CD4-positive, alpha-beta T cell treated with Interleukin-6 for 4 hours (primary cell): ENCODE results near the gene TAGLN2.

ENCODE experiments used
- DNase-seq: peaks from one replicate; pipeline ENCODE4 v3.0.0-alpha.2; 2020; ENCODE audit warnings: mixed read lengths

TAGLN2 gene

DNA sequence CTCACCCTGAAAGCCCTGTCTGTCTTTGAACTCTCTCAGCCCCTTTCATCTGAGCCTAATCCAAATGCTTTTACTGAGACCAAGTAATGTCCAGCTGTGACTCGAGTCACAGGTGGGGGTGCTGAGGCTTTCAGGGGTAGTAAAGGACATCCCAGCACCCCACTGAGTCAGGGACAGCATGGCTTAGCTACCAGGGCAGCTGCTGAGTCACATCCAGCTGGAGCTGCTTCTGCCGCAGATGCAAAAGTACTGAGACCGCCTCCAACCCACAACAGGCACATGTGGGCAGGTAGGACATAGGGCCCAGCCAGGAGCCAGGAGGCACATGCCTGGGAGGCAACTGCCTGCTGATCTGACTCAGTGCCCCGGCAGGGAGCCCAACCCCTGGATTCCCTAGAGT, 56.1 kb downstream of the TAGLN2 start:
- DNase-seq: peak; percentile 11

DNA sequence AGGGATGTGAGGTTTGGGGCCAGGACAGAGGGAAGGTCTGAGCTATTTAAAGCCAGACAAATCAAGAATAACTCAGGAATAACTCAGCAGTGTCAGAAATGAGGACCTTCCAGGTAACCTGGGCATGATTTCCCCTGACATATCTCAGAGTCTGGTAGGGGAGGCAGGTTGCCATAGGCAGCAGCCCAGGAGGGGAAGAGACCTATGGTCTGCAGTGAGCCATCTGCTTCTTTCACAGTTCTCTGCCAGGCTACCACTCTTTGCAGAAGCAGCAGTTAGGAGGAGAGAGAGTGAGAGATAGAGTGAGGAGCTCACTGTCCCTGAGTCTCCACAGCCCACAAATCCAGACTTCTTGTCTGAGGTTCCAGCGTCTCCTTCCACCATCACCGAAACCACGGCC, 56.5 kb downstream of the TAGLN2 start:
- DNase-seq: no peak
